RWPE1 (cell line): ENCODE data around the gene STK17A.
"Not testable (repeated sequence)": the region's sequence is repeated elsewhere in the genome, so short reads cannot be mapped to it uniquely, and the experiment has no call there.

Experiments
- CTCF ChIA-PET: fragments of 350-600 bp; sonication (Branson Sonifier 250); formaldehyde crosslinking; extraction: SDS; loops from one replicate; lab custom pipeline; 2021; lab: Yijun Ruan, JAX
- POLR2A ChIA-PET: fragments of 400-600 bp; formaldehyde crosslinking; extraction: SDS; loops from one replicate; lab custom pipeline; 2020; ENCODE audit warnings: antibody characterized with exemption; ENCODE audit not compliant: low non-redundant PET; lab: Yijun Ruan, JAX
- DNase-seq: peaks from one replicate; pipeline ENCODE4 v3.0.0; 2012; ENCODE audit warnings: low spot score
- H3K27ac ChIP-seq: fragments of 450-650 bp; 2 replicates; pipeline ENCODE4 v1.5.1; 2017
- TF ChIP-seq, protein P1 (sequence below): fragments of 450-650 bp; conservative IDR thresholded peaks from 2 replicates; pipeline ENCODE4 v1.5.1; 2017; ENCODE audit warnings: low read depth, mild to moderate bottlenecking

Gene STK17A

DNA sequence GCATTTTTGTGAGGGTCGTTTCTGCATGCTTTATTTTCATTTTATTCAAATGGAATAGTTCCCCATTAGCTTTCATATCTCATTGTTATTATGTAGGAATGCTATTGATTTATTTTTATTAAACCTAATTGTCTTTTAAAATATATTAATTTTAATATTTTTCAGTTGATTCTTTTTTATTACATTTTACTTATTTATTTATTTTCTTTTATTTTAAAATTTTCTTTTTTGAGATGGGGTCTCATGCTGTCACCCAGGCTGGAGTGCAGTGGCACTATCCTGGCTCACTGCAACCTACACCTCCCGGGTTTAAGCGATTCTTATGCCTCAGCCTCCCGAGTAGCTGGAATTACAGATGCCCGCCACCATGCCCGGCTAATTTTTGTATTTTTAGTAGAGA is 7.4 kb upstream of the STK17A start:
- no peak overlapping the region for H3K27ac ChIP-seq
- POLR2A ChIA-PET: no interaction called here
- TF ChIP-seq, protein P1, sequence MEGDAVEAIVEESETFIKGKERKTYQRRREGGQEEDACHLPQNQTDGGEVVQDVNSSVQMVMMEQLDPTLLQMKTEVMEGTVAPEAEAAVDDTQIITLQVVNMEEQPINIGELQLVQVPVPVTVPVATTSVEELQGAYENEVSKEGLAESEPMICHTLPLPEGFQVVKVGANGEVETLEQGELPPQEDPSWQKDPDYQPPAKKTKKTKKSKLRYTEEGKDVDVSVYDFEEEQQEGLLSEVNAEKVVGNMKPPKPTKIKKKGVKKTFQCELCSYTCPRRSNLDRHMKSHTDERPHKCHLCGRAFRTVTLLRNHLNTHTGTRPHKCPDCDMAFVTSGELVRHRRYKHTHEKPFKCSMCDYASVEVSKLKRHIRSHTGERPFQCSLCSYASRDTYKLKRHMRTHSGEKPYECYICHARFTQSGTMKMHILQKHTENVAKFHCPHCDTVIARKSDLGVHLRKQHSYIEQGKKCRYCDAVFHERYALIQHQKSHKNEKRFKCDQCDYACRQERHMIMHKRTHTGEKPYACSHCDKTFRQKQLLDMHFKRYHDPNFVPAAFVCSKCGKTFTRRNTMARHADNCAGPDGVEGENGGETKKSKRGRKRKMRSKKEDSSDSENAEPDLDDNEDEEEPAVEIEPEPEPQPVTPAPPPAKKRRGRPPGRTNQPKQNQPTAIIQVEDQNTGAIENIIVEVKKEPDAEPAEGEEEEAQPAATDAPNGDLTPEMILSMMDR: no peak
- DNase-seq: no peak
- CTCF ChIA-PET: interaction anchor here (0.6 kb wide), 1 partner anchor 663 kb away, joined by 3 read pairs; no protein-coding TSS in a partner anchor

DNA sequence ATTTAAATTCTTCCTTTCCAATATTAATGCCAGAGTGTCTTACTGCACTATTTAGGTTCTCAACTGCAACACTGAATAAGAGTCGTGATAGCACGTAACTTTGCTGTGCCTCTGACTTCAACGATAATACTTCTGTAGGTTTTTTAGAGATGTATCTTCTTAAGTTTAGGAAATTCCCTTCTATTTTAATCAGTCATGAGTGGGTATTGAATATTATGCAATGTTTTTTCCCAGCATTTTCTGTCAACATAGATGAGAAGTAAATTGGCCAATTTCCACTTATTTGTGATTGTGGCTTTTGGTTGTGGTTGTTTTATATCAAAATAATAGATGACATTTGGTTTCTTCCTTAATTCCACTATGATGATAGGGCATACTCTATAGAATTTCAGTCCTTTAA is 6.7 kb upstream of the STK17A start:
- no peak overlapping the region for H3K27ac ChIP-seq
- CTCF ChIA-PET: no interaction called here
- POLR2A ChIA-PET: no interaction called here
- TF ChIP-seq, protein P1: no peak
- DNase-seq: no peak

DNA sequence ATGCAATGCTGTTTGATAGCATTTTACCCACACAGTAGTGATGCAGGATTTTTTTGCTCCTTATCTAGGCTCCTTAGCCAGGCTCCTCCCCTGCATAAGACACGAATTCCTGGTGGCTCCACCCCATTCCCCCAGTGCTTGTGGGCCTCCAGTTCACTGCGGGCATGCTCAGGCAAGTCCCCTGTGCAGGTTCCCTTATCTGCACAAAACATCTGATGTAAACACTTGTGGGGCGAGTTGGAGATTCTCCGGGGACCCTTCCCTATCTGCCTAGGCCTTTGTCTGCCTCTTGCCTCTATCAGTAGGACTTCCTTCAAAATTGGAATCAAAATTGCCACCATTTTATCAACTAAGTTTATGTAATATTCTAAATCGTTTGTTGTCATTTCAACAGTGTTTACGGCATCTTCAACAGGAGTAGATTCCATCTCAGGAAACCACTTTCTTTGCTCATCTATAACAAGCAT is 5.4 kb upstream of the STK17A start:
- peak overlapping the region; percentile 38 for H3K27ac ChIP-seq
- DNase-seq: no peak
- POLR2A ChIA-PET: no interaction called here
- TF ChIP-seq, protein P1: no peak
- CTCF ChIA-PET: no interaction called here

DNA sequence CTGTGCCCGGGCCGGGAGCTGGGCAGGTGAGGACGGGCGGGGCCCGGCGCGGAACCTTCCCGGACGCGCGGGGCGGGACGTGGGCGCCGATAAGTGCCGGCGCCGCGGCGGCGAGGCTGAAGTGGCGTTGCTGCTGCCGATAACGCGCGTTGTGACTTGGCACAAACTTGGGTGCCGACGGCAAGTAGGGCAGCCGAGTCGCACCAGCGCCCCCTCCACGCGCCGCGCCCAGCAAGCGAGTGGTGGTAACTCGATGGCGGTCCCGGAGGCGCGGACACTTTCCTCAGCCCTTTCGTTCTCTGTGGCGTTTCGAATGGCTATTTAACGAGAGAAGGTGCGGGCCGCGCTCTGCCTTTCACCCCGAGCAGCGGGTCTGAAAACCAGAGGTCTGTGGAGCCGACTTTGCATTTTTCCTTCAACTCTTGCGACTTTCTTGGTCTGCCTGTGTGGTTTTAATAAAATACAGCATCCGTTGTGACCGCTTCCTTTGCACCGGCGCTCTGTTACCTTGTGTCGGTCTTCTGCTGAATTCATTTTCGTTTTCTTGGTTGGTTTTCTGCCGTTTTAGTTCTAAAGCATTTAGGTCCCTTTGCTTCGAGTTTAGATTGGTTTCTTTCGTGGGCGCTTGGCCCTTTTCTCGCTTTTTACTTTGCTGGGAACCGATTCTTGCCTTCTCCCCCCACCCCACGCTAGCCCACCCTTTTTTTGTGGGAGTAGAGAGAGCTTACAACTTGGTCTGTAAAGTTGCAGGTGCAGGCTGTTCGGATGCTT is 701 bp downstream of the STK17A start:
- ChIA-PET POLR2A (interaction anchor here (0.6 to 1.4 kb wide), 3 partner anchors 11 to 651 kb away, joined by 3 to 6 read pairs (median 6); partner anchors contain the start of genes MRPL32 and PSMA2), CTCF (interaction anchor here (0.5 to 2.7 kb wide), 18 partner anchors 11 to 260 kb away, joined by 3 to 44 read pairs (median 7); partner anchors contain the start of gene COA1)
- DNase-seq: no peak
- peak overlapping the region; percentile 87 for H3K27ac ChIP-seq
- TF ChIP-seq, protein P1: no peak

DNA sequence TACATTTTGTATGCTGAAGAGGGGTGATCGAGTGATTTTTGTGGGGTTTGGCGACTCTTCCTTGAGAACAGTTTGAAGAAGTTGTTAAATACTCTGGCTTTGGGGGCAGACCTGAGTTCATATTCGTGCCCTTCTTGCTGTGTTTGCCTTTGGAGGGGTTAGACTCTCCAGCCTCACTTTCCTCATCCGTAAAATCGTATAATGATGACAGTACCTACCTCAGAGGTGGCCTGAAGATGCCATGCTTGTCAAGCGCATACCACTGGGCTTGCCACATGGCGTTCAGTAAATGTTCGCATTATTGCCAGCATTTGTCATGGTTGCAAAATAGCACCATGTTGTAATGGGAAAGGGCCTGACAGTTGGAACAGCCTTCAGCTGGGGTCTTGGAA is 1.3 kb downstream of the STK17A start:
- TF ChIP-seq, protein P1: no peak
- peak overlapping the region; percentile 87 for H3K27ac ChIP-seq
- ChIA-PET POLR2A (interaction anchor here (0.6 kb wide), 1 partner anchor 206 kb away, joined by 6 read pairs; no protein-coding TSS in a partner anchor), CTCF (interaction anchor here (0.9 kb wide), 1 partner anchor 255 kb away, joined by 3 read pairs; no protein-coding TSS in a partner anchor)
- no peak for DNase-seq

DNA sequence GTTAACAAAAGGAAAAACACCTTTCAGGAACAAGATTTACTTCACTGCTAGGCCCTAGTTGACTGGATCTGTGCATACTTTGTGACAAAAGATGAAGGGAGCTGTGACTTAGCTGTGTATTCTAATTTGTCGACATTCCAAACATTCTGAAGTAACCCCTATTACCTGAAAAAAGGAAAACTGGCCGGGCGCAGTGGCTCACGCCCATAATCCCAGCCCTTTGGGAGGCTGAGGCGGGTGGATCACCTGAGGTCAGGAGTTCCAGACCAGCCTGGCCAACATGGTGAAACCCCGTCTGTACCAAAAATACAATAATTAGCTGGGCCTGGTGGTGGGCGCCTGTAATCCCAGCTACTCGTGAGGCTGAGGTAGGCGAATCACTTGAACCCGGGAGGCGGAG is 1.8 kb downstream of the STK17A start:
- peak overlapping the region; percentile 87 for H3K27ac ChIP-seq
- CTCF ChIA-PET: interaction anchor here (0.6 to 0.9 kb wide), 4 partner anchors 22 to 254 kb away, joined by 3 to 6 read pairs (median 3); no protein-coding TSS in a partner anchor
- POLR2A ChIA-PET: interaction anchor here (0.5 kb wide), 1 partner anchor 106 kb away, joined by 5 read pairs; no protein-coding TSS in a partner anchor

More for the DNA sequence above, 1.8 kb downstream of the STK17A start:
- not testable (repeated sequence) for DNase-seq
